SK-N-SH (cell line): ENCODE results near the gene EFCAB12.

Experiments
- SIN3A ChIP-seq: IDR thresholded peaks from 2 replicates; pipeline ENCODE4 v1.6.1; 2012; ENCODE audit warnings: low read depth, mild to moderate bottlenecking, low read length, moderate library complexity, borderline replicate concordance
- TCF12 ChIP-seq: IDR thresholded peaks from 2 replicates; pipeline ENCODE4 v1.4.0; 2012
- TF ChIP-seq, protein P1 (sequence below): fragments of 200-600 bp; sonication (generic); IDR thresholded peaks from 2 replicates; pipeline ENCODE4 v1.6.1; 2017; ENCODE audit warnings: antibody characterized with exemption, mild to moderate bottlenecking, moderate library complexity

DNA sequence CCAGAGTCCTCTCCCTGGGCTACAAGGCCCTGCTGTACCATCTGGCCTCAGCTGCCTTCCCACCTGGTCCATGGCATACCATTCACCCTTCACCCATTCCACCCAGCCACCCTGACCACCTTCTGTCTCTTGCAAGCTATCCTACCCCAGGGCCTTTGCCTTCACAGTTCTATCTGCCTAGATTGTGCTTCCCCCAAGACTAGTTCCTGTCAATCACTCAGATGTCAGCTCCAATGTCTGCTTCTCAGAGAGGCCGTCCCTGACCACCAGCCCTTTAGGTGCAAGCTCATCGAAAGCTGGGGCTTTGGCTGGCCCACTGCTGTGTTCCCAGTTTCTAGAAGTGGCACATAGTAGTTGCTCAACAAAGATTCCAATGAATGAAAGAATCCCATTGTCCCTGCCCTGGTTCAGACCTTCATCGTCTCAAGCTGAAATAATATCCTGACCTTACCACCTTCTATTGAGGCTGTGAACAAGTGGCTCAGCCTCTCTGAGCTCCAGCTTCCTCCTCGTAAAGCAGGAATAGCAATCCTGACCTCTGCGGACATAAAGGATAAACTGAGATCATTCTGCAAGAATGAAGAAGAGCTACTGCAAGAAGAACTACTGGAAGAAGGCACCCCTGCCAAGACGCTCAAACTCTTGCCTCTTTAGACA lies 15.8 kb downstream of the EFCAB12 start:
- TF ChIP-seq, protein P1, sequence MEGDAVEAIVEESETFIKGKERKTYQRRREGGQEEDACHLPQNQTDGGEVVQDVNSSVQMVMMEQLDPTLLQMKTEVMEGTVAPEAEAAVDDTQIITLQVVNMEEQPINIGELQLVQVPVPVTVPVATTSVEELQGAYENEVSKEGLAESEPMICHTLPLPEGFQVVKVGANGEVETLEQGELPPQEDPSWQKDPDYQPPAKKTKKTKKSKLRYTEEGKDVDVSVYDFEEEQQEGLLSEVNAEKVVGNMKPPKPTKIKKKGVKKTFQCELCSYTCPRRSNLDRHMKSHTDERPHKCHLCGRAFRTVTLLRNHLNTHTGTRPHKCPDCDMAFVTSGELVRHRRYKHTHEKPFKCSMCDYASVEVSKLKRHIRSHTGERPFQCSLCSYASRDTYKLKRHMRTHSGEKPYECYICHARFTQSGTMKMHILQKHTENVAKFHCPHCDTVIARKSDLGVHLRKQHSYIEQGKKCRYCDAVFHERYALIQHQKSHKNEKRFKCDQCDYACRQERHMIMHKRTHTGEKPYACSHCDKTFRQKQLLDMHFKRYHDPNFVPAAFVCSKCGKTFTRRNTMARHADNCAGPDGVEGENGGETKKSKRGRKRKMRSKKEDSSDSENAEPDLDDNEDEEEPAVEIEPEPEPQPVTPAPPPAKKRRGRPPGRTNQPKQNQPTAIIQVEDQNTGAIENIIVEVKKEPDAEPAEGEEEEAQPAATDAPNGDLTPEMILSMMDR = no peak
- TF ChIP-seq SIN3A (no peak), TCF12 (no peak)
